Endothelial cell of umbilical vein (primary cell): ENCODE results near the gene OPCML.

ENCODE experiments used
- CTCF ChIP-seq, 2 donors: IDR thresholded peaks; 1 replicate in 1 of 2; 2 replicates in 1 of 2; pipeline ENCODE4 v1.5.1; 2011; ENCODE audit warnings: low read length in 2 of 2, mild to moderate bottlenecking in 2 of 2, moderate library complexity in 2 of 2, control low read depth in 1 of 2, inconsistent platforms in 1 of 2, low read depth in 1 of 2; ENCODE audit not compliant: insufficient read depth in 1 of 2; ENCODE audit errors: extremely low read depth in 1 of 2
- EZH2 ChIP-seq: IDR thresholded peaks from 2 replicates; pipeline ENCODE4 v1.6.1; 2012; ENCODE audit warnings: borderline replicate concordance, low read depth, mild to moderate bottlenecking, moderate library complexity, low read length, inconsistent platforms; ENCODE audit not compliant: severe bottlenecking
- GATA2 ChIP-seq: IDR thresholded peaks from 2 replicates; pipeline ENCODE4 v1.7.0; 2011; ENCODE audit warnings: low read depth, mild to moderate bottlenecking, moderate library complexity, mixed read lengths, low read length; ENCODE audit not compliant: insufficient read length, insufficient read depth
- JUN ChIP-seq: IDR thresholded peaks from 2 replicates; pipeline ENCODE4 v1.6.1; 2011; ENCODE audit warnings: borderline replicate concordance, low read depth; ENCODE audit not compliant: insufficient read length, insufficient read depth
- MAX ChIP-seq: IDR thresholded peaks from 2 replicates; pipeline ENCODE4 v1.6.1; 2011; ENCODE audit not compliant: insufficient read depth, insufficient read length
- POLR2A ChIP-seq: IDR thresholded peaks from 2 replicates; pipeline ENCODE4 v1.6.1; 2012; ENCODE audit warnings: low read depth, mild to moderate bottlenecking, control low read depth, low read length
- POLR2AphosphoS5 ChIP-seq: IDR thresholded peaks from 2 replicates; pipeline ENCODE4 v1.6.1; 2012; ENCODE audit warnings: low read depth, mild to moderate bottlenecking, control low read depth, low read length, moderate library complexity; ENCODE audit not compliant: insufficient read depth

- TF ChIP-seq GATA2: no peak
- TF ChIP-seq CTCF (IDR thresholded peaks at IDR 0.05; ENCODE audit: extremely low read depth in 1 of 2, insufficient read depth in 1 of 2, low read depth in 1 of 2, low read length in 2 of 2): no peak
- TF ChIP-seq EZH2: no peak
- no peak for TF ChIP-seq JUN
- no peak for TF ChIP-seq POLR2A
- no peak for TF ChIP-seq POLR2AphosphoS5
- no peak for TF ChIP-seq MAX
These were observed 512.0 kb downstream of the OPCML start for GRCh38 chr11:133020372-133020714.
